ENCODE data around the gene GPR180. TPM values are rescaled to one million over a fixed set of nuclear protein-coding genes. Genes with fewer than 3 reads are reported as not detected.

Gene GPR180
- total RNA-seq, 4 donors from 2014 or later: 10.4 to 13.3 (median 10.9) TPM

- H3K27ac ChIP-seq: no peak overlapping the region
- intact Hi-C loops (cut with DNase I): no loop called here
- no peak overlapping the region for H3K4me3 ChIP-seq (replicated peaks in 1 of 3)
- peaks cover 0 to 11% of the 10 kb centered on the region in 2 donors for H3K4me1 ChIP-seq
- H3K27me3 ChIP-seq: no peaks in the 10 kb centered on the region
- WGBS, 2 donors: 93 to 95% methylated on average over 4 of the region's 4 CpGs
- no peaks in the 10 kb centered on the region for H3K9me3 ChIP-seq
- no peak for DNase-seq
- H3K36me3 ChIP-seq: peaks cover 0 to 16% of the 10 kb centered on the region in 2 donors
- no peak for TF ChIP-seq CTCF (IDR thresholded peaks at IDR 0.05)
- no peak for TF ChIP-seq POLR2A (IDR thresholded peaks at IDR 0.05)
Measured at GRCh38 chr13:94607056-94607455, 5.4 kb downstream of the GPR180 start.

GRCh38 chr13:94607939-94608338 lies 6.3 kb downstream of the GPR180 start:
- intact Hi-C loops (cut with DNase I): no loop called here
- Histone ChIP-seq H3K36me3 (peaks cover 0 to 19% of the 10 kb centered on the region in 2 donors), H3K27ac (no peak overlapping the region), H3K4me3 (replicated peaks in 1 of 3) (no peak overlapping the region), H3K27me3 (no peaks in the 10 kb centered on the region), H3K9me3 (no peaks in the 10 kb centered on the region), H3K4me1 (peaks cover 0 to 5% of the 10 kb centered on the region in 2 donors)
- DNase-seq: no peak
- WGBS, 2 donors: 87 to 90% methylated on average over 3 of the region's 3 CpGs
- no peak for TF ChIP-seq CTCF (IDR thresholded peaks at IDR 0.05)
- no peak for TF ChIP-seq POLR2A (IDR thresholded peaks at IDR 0.05)

GRCh38 chr13:94608586-94608985 lies 6.9 kb downstream of the GPR180 start:
- H3K36me3 ChIP-seq: peaks cover 0 to 19% of the 10 kb centered on the region in 2 donors
- DNase-seq: no peak
- no peak overlapping the region for H3K27ac ChIP-seq
- intact Hi-C loops (cut with DNase I): no loop called here
- no peak for TF ChIP-seq POLR2A (IDR thresholded peaks at IDR 0.05)
- no peak for TF ChIP-seq CTCF (IDR thresholded peaks at IDR 0.05)
- H3K4me1 ChIP-seq: no peaks in the 10 kb centered on the region
- no peak overlapping the region for H3K4me3 ChIP-seq (replicated peaks in 1 of 3)
- no peaks in the 10 kb centered on the region for H3K9me3 ChIP-seq
- H3K27me3 ChIP-seq: no peaks in the 10 kb centered on the region
- 81 to 86% methylated on average over 1 of the region's 1 CpG for WGBS, 2 donors

GRCh38 chr13:94609196-94609595 lies 7.5 kb downstream of the GPR180 start:
- H3K27ac ChIP-seq: no peak overlapping the region
- intact Hi-C loops (cut with DNase I): no loop called here

GRCh38 chr13:94610475-94610874 lies 8.8 kb downstream of the GPR180 start:
- 98% methylated on average over 5 of the region's 5 CpGs for WGBS, 2 donors

More at GRCh38 chr13:94609196-94609595, 7.5 kb downstream of the GPR180 start:
- TF ChIP-seq POLR2A (IDR thresholded peaks at IDR 0.05): no peak
- TF ChIP-seq CTCF (IDR thresholded peaks at IDR 0.05): no peak
- Histone ChIP-seq H3K4me1 (no peaks in the 10 kb centered on the region), H3K4me3 (replicated peaks in 1 of 3) (no peak overlapping the region), H3K9me3 (no peaks in the 10 kb centered on the region), H3K27me3 (no peaks in the 10 kb centered on the region), H3K36me3 (peaks cover 0 to 19% of the 10 kb centered on the region in 2 donors)
- no peak for DNase-seq
- 97 to 100% methylated on average over 2 of the region's 2 CpGs for WGBS, 2 donors

More at GRCh38 chr13:94610475-94610874, 8.8 kb downstream of the GPR180 start:
- no peaks in the 10 kb centered on the region for H3K4me1 ChIP-seq
- no peaks in the 10 kb centered on the region for H3K9me3 ChIP-seq
- peaks cover 0 to 19% of the 10 kb centered on the region in 2 donors for H3K36me3 ChIP-seq
- no peak for DNase-seq
- TF ChIP-seq POLR2A (IDR thresholded peaks at IDR 0.05) (no peak), CTCF (IDR thresholded peaks at IDR 0.05) (no peak)
- no peak overlapping the region for H3K27ac ChIP-seq
- intact Hi-C loops (cut with DNase I): no loop called here
- H3K4me3 ChIP-seq (replicated peaks in 1 of 3): no peak overlapping the region
- no peaks in the 10 kb centered on the region for H3K27me3 ChIP-seq

Data from thyroid gland (tissue), 4 donors.